ENCODE measurements around the gene DENND1A.

DNA sequence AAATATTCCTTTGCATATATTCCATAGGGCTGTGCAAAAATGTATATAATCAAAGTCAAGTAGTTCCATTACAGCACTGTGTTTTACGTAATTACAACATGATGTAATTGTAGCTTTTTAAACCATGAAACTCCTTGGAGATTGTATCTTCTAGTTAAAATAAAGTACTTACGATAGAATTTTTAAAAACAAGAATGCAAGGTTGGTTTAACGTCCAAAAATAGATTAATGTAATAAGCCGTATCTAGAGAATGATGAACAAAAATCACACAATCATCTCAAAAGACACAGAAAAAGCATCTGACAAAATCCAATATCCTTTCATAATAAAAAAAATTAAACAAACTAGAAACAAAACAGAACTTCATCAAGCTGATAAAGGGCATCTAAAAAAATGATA is 86.2 kb downstream of the DENND1A start:
- TF ChIP-seq, protein P1, sequence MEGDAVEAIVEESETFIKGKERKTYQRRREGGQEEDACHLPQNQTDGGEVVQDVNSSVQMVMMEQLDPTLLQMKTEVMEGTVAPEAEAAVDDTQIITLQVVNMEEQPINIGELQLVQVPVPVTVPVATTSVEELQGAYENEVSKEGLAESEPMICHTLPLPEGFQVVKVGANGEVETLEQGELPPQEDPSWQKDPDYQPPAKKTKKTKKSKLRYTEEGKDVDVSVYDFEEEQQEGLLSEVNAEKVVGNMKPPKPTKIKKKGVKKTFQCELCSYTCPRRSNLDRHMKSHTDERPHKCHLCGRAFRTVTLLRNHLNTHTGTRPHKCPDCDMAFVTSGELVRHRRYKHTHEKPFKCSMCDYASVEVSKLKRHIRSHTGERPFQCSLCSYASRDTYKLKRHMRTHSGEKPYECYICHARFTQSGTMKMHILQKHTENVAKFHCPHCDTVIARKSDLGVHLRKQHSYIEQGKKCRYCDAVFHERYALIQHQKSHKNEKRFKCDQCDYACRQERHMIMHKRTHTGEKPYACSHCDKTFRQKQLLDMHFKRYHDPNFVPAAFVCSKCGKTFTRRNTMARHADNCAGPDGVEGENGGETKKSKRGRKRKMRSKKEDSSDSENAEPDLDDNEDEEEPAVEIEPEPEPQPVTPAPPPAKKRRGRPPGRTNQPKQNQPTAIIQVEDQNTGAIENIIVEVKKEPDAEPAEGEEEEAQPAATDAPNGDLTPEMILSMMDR (IDR thresholded peaks at IDR 0.05): no peak
- TF ChIP-seq POLR2A (IDR thresholded peaks at IDR 0.05): no peak

All from adrenal gland (tissue), 5 donors.